Cardiac fibroblast (primary cell): ENCODE results near the gene ZSWIM8.
"Not testable (repeated sequence)": the region's sequence is repeated elsewhere in the genome, so short reads cannot be mapped to it uniquely, and the experiment has no call there.

Experiments
- DNase-seq, 2 donors: peaks; one replicate each; pipeline versions ENCODE4 v3.0.0 to v3.0.0-alpha.2; 2010; ENCODE audit warnings: low read depth in 2 of 2
- H3K4me3 ChIP-seq, 2 donors: replicated peaks in 1 of 2; 1 replicate in 1 of 2; 2 replicates in 1 of 2; pipeline ENCODE4 v1.5.1; 2011; ENCODE audit warnings: low read depth in 2 of 2, low read length in 2 of 2, mild to moderate bottlenecking in 2 of 2, moderate library complexity in 1 of 2
- CTCF ChIP-seq: IDR thresholded peaks from one replicate; pipeline ENCODE4 v1.5.1; 2011; ENCODE audit warnings: low read depth, mild to moderate bottlenecking, low read length, inconsistent platforms

The ZSWIM8 gene

DNA sequence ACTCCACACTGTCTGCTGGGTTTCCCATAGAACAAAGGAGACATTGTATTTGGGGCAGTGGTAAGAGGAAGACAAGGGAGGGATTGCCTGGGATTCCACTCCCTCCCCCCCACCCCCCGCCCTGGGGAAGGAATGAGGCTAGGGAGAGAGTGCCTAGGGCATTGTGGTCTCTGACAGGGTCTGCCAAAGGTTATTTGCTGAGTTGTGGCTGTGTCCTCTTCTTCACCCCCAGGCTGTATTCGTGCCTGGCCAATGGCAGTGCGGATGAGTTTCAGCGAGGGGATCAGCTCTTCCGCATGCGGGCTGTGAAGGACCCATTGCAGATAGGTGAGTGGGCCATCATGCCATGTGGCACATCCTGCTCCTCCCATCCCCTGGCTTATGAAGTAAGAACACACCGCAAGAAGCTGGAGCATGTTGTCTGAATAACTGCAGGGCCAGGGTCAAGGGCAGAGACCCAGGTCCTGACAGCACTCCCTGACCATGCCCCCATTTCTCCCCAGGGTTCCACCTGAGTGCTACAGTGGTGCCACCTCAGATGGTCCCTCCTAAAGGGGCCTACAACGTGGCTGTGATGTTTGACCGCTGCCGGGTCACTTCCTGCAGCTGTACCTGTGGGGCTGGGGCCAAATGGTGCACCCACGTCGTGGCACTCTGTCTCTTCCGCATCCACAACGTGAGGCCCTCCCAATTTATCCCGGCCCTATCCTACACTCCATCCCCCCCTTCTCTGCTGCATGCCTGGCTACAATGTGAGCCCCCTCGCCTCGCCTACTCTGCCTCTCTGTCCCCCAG lies 3.7 kb downstream of the ZSWIM8 start:
- TF ChIP-seq CTCF, result no peak
- H3K4me3 ChIP-seq, result no peak overlapping the region
- DNase-seq, result no peak

DNA sequence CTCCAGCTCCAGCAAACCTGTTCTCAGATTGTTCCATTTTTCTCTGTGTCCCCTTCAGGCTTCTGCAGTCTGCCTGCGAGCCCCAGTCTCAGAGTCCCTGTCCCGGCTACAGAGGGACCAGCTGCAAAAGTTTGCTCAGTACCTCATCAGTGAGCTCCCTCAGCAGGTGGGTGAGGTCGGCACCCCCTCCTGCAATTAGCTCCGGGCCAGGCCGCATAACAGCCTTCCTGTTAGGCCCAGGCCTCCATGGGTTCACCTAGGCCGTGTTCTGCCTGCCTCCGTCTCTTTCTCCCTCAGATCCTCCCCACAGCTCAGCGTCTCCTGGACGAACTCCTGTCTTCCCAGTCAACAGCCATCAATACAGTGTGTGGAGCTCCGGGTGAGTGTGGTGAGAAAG lies 4.3 kb downstream of the ZSWIM8 start:
- H3K4me3 ChIP-seq, result no peak overlapping the region
- DNase-seq, result no peak
- TF ChIP-seq CTCF, result no peak

- no peak for DNase-seq
- no peak for TF ChIP-seq CTCF
Observed at GRCh38 chr10:73790886-73791625, 5.7 kb downstream of the ZSWIM8 start.

DNA sequence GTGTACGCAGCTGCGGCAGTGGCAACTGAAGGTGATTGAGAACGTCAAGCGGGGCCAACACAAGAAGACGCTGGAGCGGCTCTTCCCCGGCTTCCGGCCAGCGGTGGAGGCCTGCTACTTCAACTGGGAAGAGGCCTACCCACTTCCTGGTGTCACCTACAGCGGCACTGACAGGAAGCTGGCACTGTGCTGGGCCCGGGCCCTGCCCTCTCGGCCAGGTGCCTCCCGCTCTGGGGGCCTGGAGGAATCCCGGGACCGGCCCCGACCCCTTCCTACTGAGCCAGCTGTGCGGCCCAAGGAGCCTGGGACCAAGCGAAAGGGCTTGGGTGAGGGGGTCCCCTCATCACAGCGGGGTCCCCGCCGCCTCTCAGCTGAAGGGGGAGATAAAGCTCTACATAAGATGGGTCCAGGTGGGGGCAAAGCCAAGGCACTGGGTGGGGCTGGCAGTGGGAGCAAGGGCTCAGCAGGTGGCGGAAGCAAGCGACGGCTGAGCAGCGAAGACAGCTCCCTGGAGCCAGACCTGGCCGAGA lies 6.5 kb downstream of the ZSWIM8 start:
- TF ChIP-seq CTCF, result no peak
- no peak for DNase-seq
- H3K4me3 ChIP-seq, result no peak overlapping the region

More at GRCh38 chr10:73790886-73791625, 5.7 kb downstream of the ZSWIM8 start:
- H3K4me3 ChIP-seq, result no peak overlapping the region

DNA sequence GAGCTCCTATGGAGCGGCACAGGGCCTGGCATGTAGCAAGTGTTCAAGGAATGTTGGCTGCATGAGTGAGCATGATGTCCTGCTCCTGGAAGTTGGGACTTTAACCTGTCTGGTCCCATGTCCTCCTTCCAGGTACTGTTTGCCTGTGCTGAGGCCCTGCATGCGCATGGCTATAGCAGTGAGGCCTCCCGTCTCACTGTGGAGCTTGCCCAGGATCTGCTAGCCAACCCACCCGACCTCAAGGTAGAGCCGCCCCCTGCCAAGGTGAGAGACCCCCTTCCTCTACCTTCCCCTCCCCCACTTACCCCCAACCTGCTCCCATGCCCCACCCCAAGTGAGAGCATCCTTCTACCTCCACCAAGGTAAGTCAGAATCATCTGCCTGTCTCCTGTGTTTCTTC lies 8.1 kb downstream of the ZSWIM8 start:
- no peak for TF ChIP-seq CTCF
- no peak for DNase-seq
- H3K4me3 ChIP-seq, result no peak overlapping the region

DNA sequence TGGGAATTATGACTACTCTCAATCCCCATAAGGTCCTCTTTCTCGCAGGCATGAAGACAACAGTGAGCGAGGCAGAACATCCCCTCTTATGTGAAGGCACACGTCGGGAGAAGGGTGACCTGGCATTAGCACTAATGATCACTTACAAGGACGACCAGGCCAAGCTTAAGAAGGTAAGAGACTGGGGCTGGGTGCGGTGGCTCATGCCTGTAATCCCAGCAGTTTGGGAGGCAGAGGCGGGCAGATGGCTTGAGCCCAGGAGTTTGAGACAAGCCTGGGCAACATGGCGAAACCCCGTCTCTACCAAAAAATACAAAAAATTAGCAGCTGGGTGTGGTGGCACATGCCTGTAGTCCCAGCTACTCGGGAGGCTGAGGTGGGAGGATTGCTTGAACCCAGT lies 10.1 kb downstream of the ZSWIM8 start:
- not testable (repeated sequence) for H3K4me3 ChIP-seq, DNase-seq

GRCh38 chr10:73796035-73796434 lies 10.6 kb downstream of the ZSWIM8 start:
- not testable (repeated sequence) for DNase-seq, H3K4me3 ChIP-seq

DNA sequence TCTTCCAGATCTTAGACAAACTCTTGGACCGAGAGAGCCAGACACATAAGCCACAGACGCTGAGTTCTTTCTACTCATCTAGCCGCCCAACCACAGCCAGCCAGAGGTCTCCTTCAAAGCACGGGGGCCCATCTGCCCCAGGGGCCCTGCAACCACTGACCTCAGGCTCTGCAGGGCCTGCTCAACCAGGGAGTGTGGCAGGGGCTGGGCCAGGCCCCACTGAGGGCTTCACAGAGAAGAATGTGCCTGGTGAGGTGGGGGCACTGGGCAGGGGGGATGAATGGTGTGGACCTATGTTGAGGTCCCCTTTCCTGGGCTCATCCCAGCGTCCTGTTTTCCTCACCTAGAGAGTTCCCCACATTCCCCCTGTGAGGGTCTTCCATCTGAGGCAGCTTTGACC lies 11.4 kb downstream of the ZSWIM8 start:
- H3K4me3 ChIP-seq, result no peak overlapping the region
- DNase-seq, result no peak
- TF ChIP-seq CTCF, result no peak
